ENCODE measurements around the gene SAT1.

The SAT1 gene

GRCh38 chrX:23811656-23812055, 28.7 kb downstream of the SAT1 start:
- no peak for DNase-seq

GRCh38 chrX:23813808-23814207, 30.8 kb downstream of the SAT1 start:
- DNase-seq, result no peak

- no peak for DNase-seq
These were observed 32.4 kb downstream of the SAT1 start for GRCh38 chrX:23815376-23815775.

GRCh38 chrX:23816179-23816578, 33.2 kb downstream of the SAT1 start:
- no peak for DNase-seq

- DNase-seq, result no peak
These were observed 35.0 kb downstream of the SAT1 start for GRCh38 chrX:23817979-23818336.

GRCh38 chrX:23819385-23820234, 36.6 kb downstream of the SAT1 start:
- DNase-seq, result no peak

- DNase-seq, result no peak
These were observed 37.3 kb downstream of the SAT1 start for GRCh38 chrX:23820235-23820782.

GRCh38 chrX:23821847-23822246, 38.9 kb downstream of the SAT1 start:
- no peak for DNase-seq

- DNase-seq, result peak; percentile 89
These were observed 39.4 kb downstream of the SAT1 start for GRCh38 chrX:23822397-23822796.

GRCh38 chrX:23822841-23823240, 39.9 kb downstream of the SAT1 start:
- no peak for DNase-seq

- no peak for DNase-seq
These were observed 42.7 kb downstream of the SAT1 start for GRCh38 chrX:23825675-23826074.

GRCh38 chrX:23826216-23826615, 43.2 kb downstream of the SAT1 start:
- DNase-seq, result no peak

- DNase-seq, result no peak
These were observed 43.7 kb downstream of the SAT1 start for GRCh38 chrX:23826653-23827052.

- no peak for DNase-seq
These were observed 45.9 kb downstream of the SAT1 start for GRCh38 chrX:23828881-23829280.

GRCh38 chrX:23832721-23833120, 49.7 kb downstream of the SAT1 start:
- DNase-seq, result no peak

Measured in DMS153 (cell line).